Right renal pelvis (tissue), 4 donors: ENCODE results near the gene ULK3. TPM values are rescaled to one million over a fixed set of nuclear protein-coding genes. Genes with fewer than 3 reads are reported as not detected.
A peak's percentile ranks its signal among the peaks of the same experiment; 100 is the strongest.

Source experiments
- DNase-seq, 4 donors: peaks; one replicate each; pipeline ENCODE4 v3.0.0-alpha.2; 2013; ENCODE audit warnings: low read depth in 4 of 4, low spot score in 3 of 4, missing footprints in 1 of 4
- polyA plus RNA-seq, 4 donors: library from polyadenylated mRNA; unstranded; fragments of 120-200 nt; gene quantifications; one replicate each; pipeline ENCODE4 v1.2.1, GENCODE V29; 2013; ENCODE audit not compliant: insufficient read length in 4 of 4

The ULK3 gene
- polyA plus RNA-seq, 4 donors: 33.0 to 36.6 (median 33.3) TPM

DNA sequence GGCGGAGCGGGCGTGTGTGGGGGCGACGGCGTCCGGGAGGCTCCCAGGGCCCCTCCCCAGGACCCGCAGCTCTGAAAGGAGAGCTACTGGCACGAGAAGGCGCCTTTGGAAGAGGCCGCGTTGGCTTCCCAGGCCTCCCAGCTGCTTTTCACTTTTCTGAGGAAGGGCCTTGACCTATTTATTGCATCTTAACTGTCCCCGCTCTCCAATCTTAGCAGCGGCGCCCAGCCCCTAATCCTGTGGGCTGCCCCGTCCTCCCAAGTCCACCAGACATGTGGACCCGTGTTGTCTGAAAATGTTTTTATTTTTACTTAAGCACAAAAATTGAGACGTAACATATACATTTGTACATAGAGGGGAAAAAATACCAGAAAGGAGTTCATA lies 481 bp upstream of the ULK3 start:
- no peak for DNase-seq

- DNase-seq: no peak
Observed at GRCh38 chr15:74841891-74842373, 1.0 kb downstream of the ULK3 start.

- DNase-seq: no peak
Observed at GRCh38 chr15:74840851-74841775, 1.8 kb downstream of the ULK3 start.

GRCh38 chr15:74839526-74840395 lies 3.2 kb downstream of the ULK3 start:
- DNase-seq: no peak

GRCh38 chr15:74838746-74839525 lies 4.0 kb downstream of the ULK3 start:
- no peak for DNase-seq

GRCh38 chr15:74838137-74838516 lies 4.8 kb downstream of the ULK3 start:
- no peak for DNase-seq

DNA sequence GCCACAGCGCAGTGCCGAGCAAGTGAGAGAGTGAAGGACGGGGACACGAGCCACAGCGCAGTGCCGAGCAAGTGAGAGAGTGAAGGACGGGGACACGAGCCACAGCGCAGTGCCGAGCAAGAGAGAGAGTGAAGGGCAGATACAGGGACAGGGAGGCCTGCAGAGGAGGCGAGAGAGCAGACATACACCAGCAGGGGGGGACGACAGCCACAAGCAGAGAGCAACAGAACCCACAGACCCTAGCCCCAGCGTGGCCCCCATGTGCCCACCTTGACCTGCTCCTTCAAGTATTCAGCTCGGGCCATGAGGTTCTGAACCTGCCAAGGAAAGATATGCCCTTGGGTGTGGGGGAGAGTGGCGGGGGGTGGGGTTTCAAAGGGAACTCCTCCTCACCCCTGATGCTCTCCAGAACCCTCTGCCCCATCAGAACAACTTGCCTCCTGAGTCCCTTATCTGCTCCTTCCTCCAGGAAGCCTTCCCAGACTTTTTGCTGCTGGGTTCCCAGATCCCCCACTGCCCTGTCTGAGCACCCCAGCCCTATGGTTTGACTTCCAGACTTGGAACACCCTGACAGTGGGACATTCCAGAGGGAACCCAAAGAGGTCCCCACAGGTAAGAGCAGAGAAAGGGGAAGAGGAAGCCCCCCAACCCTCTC lies 5.3 kb downstream of the ULK3 start:
- no peak for DNase-seq

- DNase-seq: no peak
Observed at GRCh38 chr15:74836846-74837245, 6.1 kb downstream of the ULK3 start.

GRCh38 chr15:74835312-74835823 lies 7.6 kb downstream of the ULK3 start:
- no peak for DNase-seq

DNA sequence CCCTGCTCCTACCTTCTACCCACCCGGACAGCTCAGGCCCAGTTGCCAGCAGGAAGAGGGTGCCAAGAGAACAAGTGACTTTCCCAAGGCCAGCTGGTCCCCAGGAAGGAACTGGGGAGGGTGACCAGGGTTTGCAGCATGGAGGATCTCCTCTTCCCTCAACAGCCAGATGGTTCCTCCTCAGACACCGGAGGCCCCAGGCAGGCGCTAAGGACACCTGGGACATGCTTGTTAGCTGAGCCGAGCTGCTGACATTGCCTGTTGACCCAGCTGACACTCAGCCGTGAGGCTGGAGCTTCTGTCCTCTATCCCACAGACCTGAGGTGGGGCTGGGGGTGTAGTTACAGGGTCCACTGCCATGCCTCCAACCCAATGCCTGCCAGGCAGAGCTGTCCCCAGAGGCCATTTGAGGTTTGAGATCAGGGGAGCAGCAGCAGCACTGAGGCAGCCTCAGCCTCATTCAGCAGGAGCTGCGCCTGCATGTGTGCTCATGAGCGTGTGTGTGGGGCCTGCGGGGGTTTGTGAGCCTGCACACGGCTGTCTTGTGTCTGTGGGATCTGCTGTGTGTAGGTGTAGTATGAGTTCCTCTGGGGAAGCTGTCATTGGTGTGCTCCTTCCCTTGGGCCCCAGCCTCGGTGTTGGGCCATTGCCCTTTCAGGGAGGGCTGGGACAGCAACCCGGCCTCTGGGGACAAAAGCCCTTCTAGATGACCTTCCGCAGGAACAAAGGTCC lies 9.4 kb downstream of the ULK3 start:
- no peak for DNase-seq

DNA sequence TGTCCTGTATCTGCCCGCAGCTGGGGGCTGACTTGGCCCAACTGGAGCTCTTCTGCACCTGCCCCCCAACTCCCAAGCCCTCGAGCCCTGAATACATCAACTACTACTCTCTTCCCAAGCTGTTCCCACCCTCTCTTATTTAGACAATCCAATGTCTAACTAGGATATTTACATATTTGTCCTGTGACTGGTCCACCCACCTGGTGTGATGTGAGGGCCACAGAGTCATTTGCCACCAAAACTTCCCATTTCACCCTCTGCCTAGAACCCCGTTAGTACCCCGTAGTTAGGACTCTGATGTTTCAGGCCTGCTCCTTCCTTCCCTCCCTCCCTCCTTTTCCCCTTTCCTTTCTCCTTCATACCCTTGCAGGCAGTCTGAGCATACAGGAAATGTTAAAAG lies 10.1 kb downstream of the ULK3 start:
- DNase-seq: no peak

- DNase-seq: no peak
Observed at GRCh38 chr15:74831813-74832495, 11.0 kb downstream of the ULK3 start.

- no peak for DNase-seq
Observed at GRCh38 chr15:74830868-74831267, 12.1 kb downstream of the ULK3 start.

DNA sequence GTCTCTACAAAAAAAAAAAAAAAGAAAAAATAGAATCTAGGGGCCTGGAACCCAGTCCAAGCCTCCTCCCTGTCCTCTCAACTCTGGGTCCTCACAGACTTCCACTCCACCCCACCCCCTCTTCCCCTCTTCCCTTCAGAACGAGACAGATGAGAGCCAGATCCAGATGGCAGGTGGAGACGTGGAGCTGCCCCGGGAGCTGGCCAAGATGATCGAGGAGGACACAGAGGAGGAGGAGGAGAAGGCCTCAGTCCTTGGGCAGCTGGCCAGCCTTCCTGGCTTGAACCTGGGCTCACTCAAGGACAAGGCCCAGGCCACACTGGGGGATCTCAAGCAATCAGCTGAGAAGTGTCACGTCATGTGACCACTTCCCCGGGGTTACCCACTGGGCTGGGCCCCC lies 13.0 kb downstream of the ULK3 start:
- no peak for DNase-seq

DNA sequence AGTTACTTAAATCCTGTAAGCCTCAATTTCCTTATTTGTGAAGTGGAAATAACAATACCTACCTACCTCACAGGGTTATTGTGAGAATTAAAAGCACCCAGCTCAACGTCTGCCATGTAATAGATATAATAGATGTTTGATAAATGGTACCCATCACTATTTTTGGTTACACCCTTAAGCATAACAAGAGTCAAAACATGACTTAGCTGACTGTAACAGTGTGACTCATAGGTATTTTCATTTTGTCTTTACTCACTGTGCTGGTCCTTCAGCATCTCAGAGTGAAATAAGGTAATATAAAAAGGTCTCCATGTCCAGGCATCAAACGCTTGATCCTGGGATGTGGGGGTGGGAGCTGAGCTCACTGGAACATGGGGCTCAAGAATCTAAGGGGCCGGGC lies 13.5 kb downstream of the ULK3 start:
- DNase-seq: no peak

DNA sequence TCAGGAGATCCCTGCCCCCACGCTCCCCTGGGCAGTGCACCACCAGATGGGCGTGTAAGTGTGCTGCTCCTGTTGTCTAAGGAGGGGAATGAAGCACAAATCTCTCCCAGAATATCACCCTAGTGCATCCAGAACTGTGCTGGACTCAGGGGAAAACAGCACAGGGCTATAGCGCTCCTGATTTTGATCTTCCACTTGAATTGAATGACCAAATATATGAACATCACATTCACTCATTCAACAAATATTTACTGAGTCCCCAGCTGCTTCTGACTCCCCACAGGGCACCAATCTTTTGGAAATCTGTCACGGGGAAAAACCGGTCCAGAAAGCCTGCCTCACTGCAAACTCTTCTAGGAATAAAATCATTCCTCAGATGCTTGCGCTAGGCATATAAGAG lies 14.1 kb downstream of the ULK3 start:
- DNase-seq: no peak

DNA sequence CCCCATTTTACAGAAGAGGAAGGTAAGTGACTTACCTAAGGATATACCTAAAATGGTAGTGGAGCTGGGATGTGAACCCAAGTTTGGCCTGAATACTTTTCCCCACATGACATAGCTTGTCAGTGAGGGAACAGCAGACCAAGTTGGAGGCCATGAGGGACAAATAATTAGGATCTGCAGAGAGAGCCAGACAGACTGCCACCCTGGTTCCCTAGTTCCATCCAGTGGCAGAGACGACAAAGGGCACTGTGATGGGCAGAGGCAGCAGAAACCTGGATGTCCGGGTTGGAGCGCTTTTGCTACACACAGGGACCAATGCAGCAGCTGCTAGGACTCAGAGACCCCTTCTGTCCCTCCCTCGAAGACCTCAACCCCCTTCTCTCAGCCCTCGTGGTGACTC lies 15.3 kb downstream of the ULK3 start:
- DNase-seq: no peak

- DNase-seq: no peak
Observed at GRCh38 chr15:74826921-74827320, 16.0 kb downstream of the ULK3 start.

- DNase-seq: peak in 1 of 4 donors; percentile 31
Observed at GRCh38 chr15:74826364-74826819, 16.6 kb downstream of the ULK3 start, which contains the start of gene CPLX3. CPLX3 (plus strand) TSS chr15:74826627; CDS start chr15:74826704, 77 bp downstream.
